Mucosa of stomach (tissue), 1 donor: ENCODE results near the gene CELF1.

Experiments used
- H3K27me3 ChIP-seq: one replicate; pipeline ENCODE4 v1.7.0; 2013; ENCODE audit warnings: mild to moderate bottlenecking, low read length; ENCODE audit not compliant: control insufficient read depth, insufficient read depth
- H3K36me3 ChIP-seq: one replicate; pipeline ENCODE4 v1.7.0; 2013; ENCODE audit warnings: low read length; ENCODE audit not compliant: control insufficient read depth, insufficient read depth
- H3K4me1 ChIP-seq: one replicate; pipeline ENCODE4 v1.7.0; 2013; ENCODE audit warnings: mild to moderate bottlenecking, low read length; ENCODE audit not compliant: control insufficient read depth, insufficient read depth
- H3K4me3 ChIP-seq: one replicate; pipeline ENCODE4 v1.7.0; 2013; ENCODE audit warnings: low read length
- H3K9ac ChIP-seq: one replicate; pipeline ENCODE4 v1.7.0; 2013; ENCODE audit warnings: mild to moderate bottlenecking, low read length, moderate library complexity
- H3K9me3 ChIP-seq: one replicate; pipeline ENCODE4 v1.7.0; 2013; ENCODE audit warnings: mild to moderate bottlenecking, low read length, moderate library complexity; ENCODE audit not compliant: control insufficient read depth
- donor health status: Pancreatic carcinoma.

Gene CELF1

DNA sequence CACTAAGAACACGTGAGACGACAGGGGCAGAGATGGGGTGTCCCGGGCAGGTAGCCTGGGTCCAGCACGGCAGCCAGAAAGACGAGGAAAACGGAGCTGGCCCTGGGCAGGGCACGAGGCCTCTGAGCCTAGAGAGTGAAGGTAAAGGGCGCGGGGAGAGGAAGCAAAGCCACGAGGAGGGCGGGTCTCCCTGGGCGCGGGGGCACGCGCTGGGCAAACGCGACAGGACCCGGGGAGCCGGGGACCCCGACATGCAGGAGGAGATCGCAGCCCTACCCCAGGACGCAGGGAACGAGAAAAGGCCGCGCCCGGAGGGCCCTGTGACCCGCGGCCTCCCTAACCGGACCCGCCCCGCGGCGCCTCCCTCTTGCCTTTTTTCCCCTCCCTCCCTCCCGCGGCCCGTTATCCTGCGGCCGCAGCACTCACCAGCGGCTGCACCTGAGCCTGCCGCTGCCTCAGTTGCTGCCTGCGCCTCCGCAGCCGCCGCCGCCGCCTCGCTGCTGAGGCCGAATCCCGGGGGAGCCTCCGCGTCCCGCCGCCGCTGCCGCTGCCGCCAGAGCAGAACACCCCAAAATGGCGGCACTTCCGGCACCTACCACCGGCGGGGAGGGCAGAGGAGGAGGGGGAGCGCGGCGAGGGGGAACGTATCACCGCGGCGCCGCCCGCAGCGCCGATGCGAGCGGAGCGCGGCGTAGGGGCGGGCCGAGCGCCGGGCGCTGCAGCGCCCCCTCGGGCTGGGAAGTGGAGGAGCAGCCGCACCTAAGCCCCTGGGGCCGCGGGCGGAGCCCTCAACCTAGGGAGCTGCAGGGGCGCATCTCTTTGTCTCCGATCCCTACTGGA, at the start of gene CELF1:
CELF1 (minus strand) TSS at position 567 of the 840 bp plus-strand sequence. CDS start 53,609 bp downstream, outside the sequence.
- Histone ChIP-seq H3K4me1 (peaks cover 11% of the 10 kb centered on the region), H3K9me3 (no peaks in the 10 kb centered on the region), H3K9ac (peak within 1 kb of the TSS; percentile 97), H3K27me3 (no peaks in the 10 kb centered on the region), H3K4me3 (peak within 1 kb of the TSS; percentile 100), H3K36me3 (no peaks in the 10 kb centered on the region)

DNA sequence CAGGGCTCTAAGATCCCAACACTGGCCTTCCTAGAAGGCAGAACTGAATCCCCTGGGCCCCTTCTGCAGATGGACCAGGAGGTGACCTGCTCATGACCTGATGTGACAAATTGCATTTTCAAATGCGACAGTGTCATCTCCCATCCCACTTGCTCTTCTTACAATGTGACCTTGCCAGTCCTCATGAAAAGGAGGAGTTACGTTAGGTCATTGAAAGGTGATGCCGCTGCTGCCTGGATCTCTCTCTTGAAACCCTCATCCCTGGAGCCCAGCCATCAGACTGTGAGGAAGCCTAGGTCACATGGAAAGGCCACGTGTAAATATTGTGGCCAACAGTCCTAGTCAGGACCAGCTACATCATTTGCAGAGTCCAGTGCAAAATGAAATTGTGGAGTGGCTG, 47.0 kb upstream of the CELF1 start:
- H3K36me3 ChIP-seq = no peaks in the 10 kb centered on the region
- H3K4me1 ChIP-seq = no peaks in the 10 kb centered on the region
- H3K9me3 ChIP-seq = no peaks in the 10 kb centered on the region
- peaks cover 6% of the 10 kb centered on the region for H3K27me3 ChIP-seq
- no peak overlapping the region for H3K9ac ChIP-seq
- H3K4me3 ChIP-seq = no peak overlapping the region

DNA sequence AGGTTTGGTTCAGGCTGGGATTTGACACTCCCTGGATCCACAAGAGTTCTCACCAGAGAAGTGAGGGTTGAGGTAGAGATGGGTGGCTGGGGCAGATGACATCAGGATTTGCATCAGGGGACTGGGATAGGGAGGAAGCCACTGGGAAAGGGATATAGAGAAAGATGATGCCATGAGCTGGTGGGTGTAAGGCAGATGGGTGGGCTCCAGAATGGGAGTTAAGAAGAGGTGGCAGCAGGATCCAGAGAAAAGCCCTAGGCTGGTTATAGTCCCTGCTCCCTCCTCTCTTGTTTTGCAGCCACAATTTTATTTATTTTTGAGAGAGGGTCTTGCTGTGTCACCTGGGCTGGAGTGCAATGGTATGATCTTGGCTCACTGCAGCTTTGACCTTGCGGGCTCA, 43.0 kb upstream of the CELF1 start:
- Histone ChIP-seq H3K27me3 (peaks cover 38% of the 10 kb centered on the region), H3K36me3 (no peaks in the 10 kb centered on the region), H3K9ac (no peak overlapping the region), H3K9me3 (no peaks in the 10 kb centered on the region), H3K4me1 (peaks cover 4% of the 10 kb centered on the region), H3K4me3 (no peak overlapping the region)

DNA sequence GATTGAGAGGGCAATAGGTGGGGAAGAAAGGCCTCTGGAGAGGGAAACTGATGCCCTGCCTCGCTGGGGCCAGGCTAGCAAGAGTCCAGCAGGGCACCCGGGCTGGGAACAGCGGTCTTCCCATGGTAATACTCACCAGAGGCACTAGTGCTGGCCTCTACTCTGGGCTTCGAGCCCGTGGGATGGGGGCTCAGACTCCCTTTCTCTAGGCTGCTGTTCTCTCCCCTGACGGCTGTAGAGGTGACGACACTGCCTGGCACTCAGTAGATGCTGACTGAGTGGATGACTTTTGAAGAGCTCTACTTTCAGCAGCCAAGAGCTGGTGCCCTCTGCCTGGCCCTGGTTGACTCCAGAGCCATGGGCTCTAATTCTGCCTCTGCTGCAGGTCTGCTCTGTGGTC, 42.1 kb upstream of the CELF1 start:
- Histone ChIP-seq H3K4me1 (peaks cover 4% of the 10 kb centered on the region), H3K36me3 (no peaks in the 10 kb centered on the region), H3K4me3 (no peak overlapping the region), H3K27me3 (peaks cover 45% of the 10 kb centered on the region), H3K9me3 (no peaks in the 10 kb centered on the region), H3K9ac (no peak overlapping the region)

DNA sequence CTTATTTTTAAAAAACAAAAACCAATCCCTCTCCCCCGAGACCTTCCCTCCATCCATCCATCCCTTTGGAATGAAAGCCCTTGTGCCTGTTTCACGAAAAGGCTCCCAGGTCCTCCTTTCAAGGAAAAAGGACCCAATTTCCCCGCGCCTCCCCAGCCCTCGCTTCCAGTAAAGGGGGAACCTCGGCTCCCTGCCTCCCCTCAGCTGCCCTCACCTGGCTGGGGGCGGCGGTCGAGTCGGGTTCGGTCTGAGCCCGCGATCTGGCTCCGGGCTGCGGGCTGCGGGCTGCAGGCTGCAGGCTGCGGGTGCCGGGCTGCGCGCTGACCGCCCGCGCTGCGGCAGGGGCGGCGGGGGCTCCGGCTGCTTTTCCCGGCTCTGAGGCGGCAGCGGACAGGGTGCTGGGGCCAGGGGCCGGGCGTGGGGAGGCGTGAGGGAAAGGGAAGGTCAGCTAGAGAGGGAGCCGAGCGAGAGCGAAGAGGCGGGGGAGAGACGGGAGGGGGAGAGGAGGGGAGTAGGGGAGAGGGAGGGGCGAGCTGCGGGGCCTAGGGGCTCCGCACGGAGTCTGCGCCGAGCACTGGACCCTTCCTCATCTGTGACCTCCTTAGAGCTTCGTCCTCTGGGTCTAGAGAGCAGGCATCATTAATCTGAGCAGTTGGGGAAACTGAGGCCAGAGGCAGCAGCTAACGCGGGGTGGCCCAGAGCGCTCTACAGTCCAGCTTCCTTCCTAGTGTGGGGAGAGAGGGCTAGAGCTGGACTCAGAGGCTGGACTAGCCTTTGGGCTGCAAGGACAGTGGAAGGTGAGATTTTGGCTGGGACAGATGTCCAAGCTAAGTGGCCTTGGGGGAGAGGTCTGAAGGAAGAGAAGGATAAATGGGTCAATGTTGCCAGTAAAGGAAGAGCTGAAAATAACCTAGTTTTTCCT, 41.3 kb upstream of the CELF1 start, which contains the start of gene C1QTNF4:
C1QTNF4 (minus strand) TSS at position 478 of the 922 bp plus-strand sequence. CDS start 3,601 bp downstream, outside the sequence.
- H3K9ac ChIP-seq = no peak within 1 kb of the TSS
- H3K36me3 ChIP-seq = no peaks in the 10 kb centered on the region
- H3K4me1 ChIP-seq = peaks cover 4% of the 10 kb centered on the region
- no peaks in the 10 kb centered on the region for H3K9me3 ChIP-seq
- H3K27me3 ChIP-seq = peaks cover 54% of the 10 kb centered on the region
- H3K4me3 ChIP-seq = no peak within 1 kb of the TSS

DNA sequence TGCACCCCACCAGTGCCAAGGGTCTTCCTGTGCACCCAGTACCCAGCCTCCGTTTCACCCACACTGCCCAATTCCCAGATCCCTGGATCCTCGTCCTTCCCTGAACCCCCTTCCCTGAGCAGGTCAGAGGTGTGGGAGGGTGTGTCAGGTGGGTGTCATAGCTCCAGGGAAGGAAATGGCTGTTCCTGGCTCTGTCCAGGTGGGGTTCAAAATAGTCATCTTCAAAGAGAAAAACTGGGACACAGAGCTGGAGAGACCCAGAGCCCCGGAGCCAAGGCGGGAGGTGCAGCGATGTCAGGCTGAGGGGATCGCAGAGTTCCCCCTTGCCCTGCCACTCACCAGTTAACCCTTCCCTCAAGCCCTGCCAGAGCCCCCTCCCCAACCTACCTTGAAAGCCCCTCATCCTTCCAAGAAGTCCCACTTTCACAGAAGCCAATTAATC, 40.6 kb upstream of the CELF1 start:
- no peak overlapping the region for H3K4me3 ChIP-seq
- H3K27me3 ChIP-seq = peaks cover 54% of the 10 kb centered on the region
- H3K9ac ChIP-seq = no peak overlapping the region
- H3K36me3 ChIP-seq = no peaks in the 10 kb centered on the region
- H3K4me1 ChIP-seq = peaks cover 4% of the 10 kb centered on the region
- H3K9me3 ChIP-seq = no peaks in the 10 kb centered on the region

DNA sequence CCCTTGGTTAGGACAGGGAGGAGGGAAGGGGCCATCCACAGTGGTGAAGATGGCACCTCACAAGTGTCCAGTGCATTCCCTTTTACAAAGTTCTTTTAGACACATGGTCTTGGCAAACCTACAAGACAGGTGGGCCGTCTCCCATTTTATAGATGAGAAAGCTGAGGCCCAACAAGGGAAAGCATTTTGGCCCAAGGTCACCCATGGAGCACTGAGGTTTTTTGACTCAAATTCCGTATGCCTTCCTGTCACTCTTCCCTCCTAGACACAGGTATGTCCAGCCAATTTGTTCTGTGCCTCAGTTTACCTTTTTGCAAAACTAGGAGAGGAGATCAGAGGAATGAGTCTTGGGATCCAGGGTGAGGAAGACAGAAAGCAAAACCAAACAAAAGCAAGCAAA, 40.0 kb upstream of the CELF1 start:
- H3K27me3 ChIP-seq = peaks cover 54% of the 10 kb centered on the region
- no peak overlapping the region for H3K9ac ChIP-seq
- H3K36me3 ChIP-seq = no peaks in the 10 kb centered on the region
- no peaks in the 10 kb centered on the region for H3K9me3 ChIP-seq
- H3K4me1 ChIP-seq = peaks cover 4% of the 10 kb centered on the region
- H3K4me3 ChIP-seq = no peak overlapping the region

DNA sequence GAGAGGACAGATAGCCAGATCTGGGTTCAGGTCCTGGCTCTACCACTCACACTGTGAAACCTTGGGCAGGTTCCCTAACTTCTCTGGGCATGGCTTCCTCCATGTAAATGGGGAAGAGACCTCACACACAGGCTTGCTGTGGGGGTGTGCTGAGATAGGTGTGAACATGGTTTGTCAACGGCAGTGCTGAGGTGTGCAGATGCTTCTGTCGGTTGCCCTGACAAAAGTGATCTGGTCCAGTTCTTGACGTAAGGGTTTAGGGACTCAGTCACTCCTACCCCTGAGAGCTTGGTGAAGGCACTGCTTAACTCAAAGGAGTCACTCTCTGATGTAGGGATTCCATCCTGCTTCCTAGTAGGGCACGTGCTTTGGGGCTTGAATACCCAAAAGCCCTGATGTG, 39.3 kb upstream of the CELF1 start:
- Histone ChIP-seq H3K9me3 (no peaks in the 10 kb centered on the region), H3K27me3 (peaks cover 54% of the 10 kb centered on the region), H3K4me1 (peaks cover 4% of the 10 kb centered on the region), H3K36me3 (no peaks in the 10 kb centered on the region), H3K4me3 (no peak overlapping the region), H3K9ac (no peak overlapping the region)

DNA sequence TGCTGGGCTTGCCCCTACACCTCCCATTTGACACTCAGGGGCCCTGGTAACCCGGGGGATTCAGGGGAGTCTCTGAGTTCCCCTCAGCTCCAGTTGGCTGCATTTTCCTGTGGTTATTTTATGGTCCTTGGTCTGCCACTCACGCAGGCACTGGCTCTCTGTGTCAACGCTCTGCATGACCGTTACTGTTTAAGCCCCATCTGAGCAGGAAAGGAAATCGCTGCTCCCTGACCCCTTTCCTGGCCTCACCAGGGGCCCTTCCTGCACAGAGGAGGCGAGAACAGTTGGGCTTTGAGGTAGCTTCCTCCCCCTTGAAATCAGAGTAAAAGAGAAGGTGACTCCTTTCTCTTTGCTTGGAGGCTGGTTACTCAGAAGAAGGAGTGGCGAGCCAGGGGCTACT, 38.8 kb upstream of the CELF1 start:
- H3K27me3 ChIP-seq = peaks cover 54% of the 10 kb centered on the region

DNA sequence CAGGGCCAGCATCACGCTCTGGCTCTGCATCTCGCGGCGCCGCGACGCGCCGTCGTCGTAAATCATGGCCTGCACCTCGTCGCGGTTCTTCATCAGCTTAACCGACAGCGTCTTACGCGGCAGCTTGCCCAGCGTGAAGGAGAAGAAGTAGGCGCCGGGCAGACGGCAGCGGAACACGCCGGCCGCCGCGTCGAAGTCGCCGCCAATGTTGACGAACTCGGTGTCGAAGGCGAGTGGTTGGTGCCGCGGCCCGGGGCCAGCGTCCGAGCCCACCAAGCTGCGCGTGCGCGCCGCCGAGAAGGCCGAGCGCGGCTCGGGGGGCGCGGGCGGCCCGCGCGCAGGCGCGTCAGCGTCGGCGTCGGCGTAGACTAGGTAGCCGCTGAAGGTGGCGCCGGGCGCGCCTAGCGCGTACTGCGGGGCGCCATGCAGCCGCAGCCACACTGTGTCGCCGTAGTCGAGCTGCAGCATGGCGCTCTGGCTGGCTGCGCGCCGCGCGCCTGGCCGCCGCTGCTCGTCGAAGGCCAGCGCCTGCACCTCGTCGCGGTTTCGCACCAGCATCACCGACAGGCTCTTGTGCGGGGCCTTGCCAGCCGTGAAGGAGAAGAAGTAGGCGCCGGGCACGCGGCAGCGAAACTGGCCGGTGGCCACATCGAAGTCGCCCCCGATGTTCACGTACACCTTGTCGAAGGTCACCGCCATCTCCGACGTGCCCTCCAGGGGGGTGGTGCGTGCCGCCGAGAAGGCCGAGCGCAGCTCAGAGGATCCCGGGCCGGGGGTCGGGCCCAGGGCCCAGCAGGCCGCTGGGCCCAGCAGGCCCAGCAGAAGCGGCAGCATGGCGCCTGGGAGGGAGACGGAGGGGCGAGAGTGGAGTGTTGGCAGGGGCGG, 37.3 kb upstream of the CELF1 start:
- no peaks in the 10 kb centered on the region for H3K36me3 ChIP-seq
- H3K4me3 ChIP-seq = no peak overlapping the region
- H3K9ac ChIP-seq = no peak overlapping the region
- H3K27me3 ChIP-seq = peaks cover 51% of the 10 kb centered on the region
- peaks cover 4% of the 10 kb centered on the region for H3K4me1 ChIP-seq
- H3K9me3 ChIP-seq = no peaks in the 10 kb centered on the region

More for the DNA sequence above, 38.8 kb upstream of the CELF1 start:
- Histone ChIP-seq H3K9ac (no peak overlapping the region), H3K9me3 (no peaks in the 10 kb centered on the region), H3K36me3 (no peaks in the 10 kb centered on the region), H3K4me1 (peaks cover 4% of the 10 kb centered on the region), H3K4me3 (no peak overlapping the region)

DNA sequence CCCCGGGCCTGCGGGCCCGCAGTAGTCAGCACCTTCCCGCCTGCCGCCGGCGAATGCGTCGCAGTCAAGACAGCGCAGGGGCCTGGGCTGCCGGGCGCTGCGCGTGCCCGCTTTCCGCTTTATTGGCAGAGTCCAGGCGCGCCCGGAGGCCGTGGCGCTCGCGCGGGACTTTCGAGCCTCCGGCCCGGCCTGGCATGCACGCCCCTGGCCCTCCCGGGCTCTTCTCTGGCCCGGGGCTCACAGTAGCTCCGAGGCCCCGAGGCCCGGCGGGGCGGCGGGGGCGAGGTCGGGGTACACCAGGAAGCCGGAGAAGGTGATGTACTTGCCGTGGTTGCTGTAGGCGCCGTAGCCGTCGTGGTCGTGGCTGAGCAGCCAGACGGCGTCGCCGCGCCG, 36.6 kb upstream of the CELF1 start:
- Histone ChIP-seq H3K4me3 (no peak overlapping the region), H3K27me3 (peaks cover 45% of the 10 kb centered on the region), H3K9me3 (no peaks in the 10 kb centered on the region), H3K9ac (no peak overlapping the region), H3K4me1 (peaks cover 4% of the 10 kb centered on the region), H3K36me3 (no peaks in the 10 kb centered on the region)
